IMR-90 (cell line): ENCODE results near the gene C21orf91. TPM values are rescaled to one million over a fixed set of nuclear protein-coding genes. Genes with fewer than 3 reads are reported as not detected.

Source experiments
- ATAC-seq: fragments of 200-7000 bp; cut with Tn5 transposase; 2 replicates; pipeline ENCODE4 v1.9.1; 2020; ENCODE audit warnings: low read depth, mild to moderate bottlenecking, moderate library complexity
- BruUV-seq: library from RNA; stranded (reverse); fragments of 400-500 nt; replicated peaks from 2 replicates; lab custom pipeline; 2021; lab: Mats Ljungman, UMichigan
- CTCF ChIA-PET: fragments of 300-600 bp; formaldehyde crosslinking; extraction: SDS; loops from one replicate; lab custom pipeline; 2021; ENCODE audit warnings: antibody characterized with exemption; lab: Yijun Ruan, JAX
- POLR2A ChIA-PET: fragments of 300-600 bp; sonication (Branson Sonifier 250); formaldehyde crosslinking; loops from one replicate; lab custom pipeline; 2022; ENCODE audit warnings: antibody characterized with exemption; ENCODE audit not compliant: unreplicated experiment; lab: Charles Lee
- DNase-seq: peaks from one replicate; pipeline ENCODE4 v3.0.0; 2013
- H2AFZ ChIP-seq: replicated peaks from 2 replicates; pipeline ENCODE3; 2013; ENCODE audit warnings: low read length, mild to moderate bottlenecking; ENCODE audit not compliant: poor library complexity
- H2AK5ac ChIP-seq: 2 replicates; pipeline ENCODE4 v1.6.1; 2013; ENCODE audit warnings: low read depth, low read length, inconsistent platforms
- H2AK9ac ChIP-seq: replicated peaks from 2 replicates; pipeline ENCODE3; 2013; ENCODE audit warnings: mild to moderate bottlenecking, low read depth, low read length, moderate library complexity; ENCODE audit not compliant: poor library complexity
- H2BK120ac ChIP-seq: 2 replicates; pipeline ENCODE4 v1.6.1; 2013; ENCODE audit warnings: low read depth, low read length, inconsistent platforms
- H2BK15ac ChIP-seq: 3 replicates; pipeline ENCODE4 v1.6.1; 2013; ENCODE audit warnings: low read depth, low read length, inconsistent platforms
- H2BK20ac ChIP-seq: 2 replicates; pipeline ENCODE4 v1.6.1; 2013; ENCODE audit warnings: low read depth, mild to moderate bottlenecking, inconsistent platforms, low read length, moderate library complexity
- H2BK5ac ChIP-seq: 2 replicates; pipeline ENCODE4 v1.6.1; 2013; ENCODE audit warnings: mild to moderate bottlenecking, low read depth, low read length, inconsistent platforms; ENCODE audit not compliant: poor library complexity, severe bottlenecking
- H3K14ac ChIP-seq: replicated peaks from 2 replicates; pipeline ENCODE4 v1.6.1; 2013; ENCODE audit warnings: low read depth, low read length, inconsistent platforms
- H3K18ac ChIP-seq: 2 replicates; pipeline ENCODE4 v1.6.1; 2013; ENCODE audit warnings: low read depth, low read length, control low read depth
- H3K23ac ChIP-seq: 2 replicates; pipeline ENCODE4 v1.6.1; 2013; ENCODE audit warnings: low read depth, low read length, inconsistent platforms
- H3K27ac ChIP-seq: 2 replicates; pipeline ENCODE4 v1.5.1; 2013; ENCODE audit warnings: mild to moderate bottlenecking, control low read depth, low read length; ENCODE audit not compliant: insufficient read depth
- H3K27me3 ChIP-seq: 2 replicates; pipeline ENCODE4 v1.6.1; 2013; ENCODE audit warnings: low read length; ENCODE audit not compliant: control insufficient read depth, insufficient read depth
- H3K36me3 ChIP-seq: 2 replicates; pipeline ENCODE4 v1.6.1; 2013; ENCODE audit warnings: low read length, mixed read lengths; ENCODE audit not compliant: control insufficient read depth, insufficient read depth
- H3K4ac ChIP-seq: 2 replicates; pipeline ENCODE4 v1.6.1; 2013; ENCODE audit warnings: low read depth, low read length, inconsistent platforms
- H3K4me1 ChIP-seq: 2 replicates; pipeline ENCODE4 v1.6.1; 2013; ENCODE audit warnings: low read length, mixed read lengths; ENCODE audit not compliant: control insufficient read depth, insufficient read depth
- H3K4me2 ChIP-seq: 2 replicates; pipeline ENCODE4 v1.6.1; 2013; ENCODE audit warnings: low read depth, mild to moderate bottlenecking, control low read depth, low read length, moderate library complexity
- H3K4me3 ChIP-seq: 2 replicates; pipeline ENCODE4 v1.5.1; 2013; ENCODE audit warnings: low read depth, mild to moderate bottlenecking, control low read depth, low read length, moderate library complexity; ENCODE audit not compliant: insufficient read depth
- H3K56ac ChIP-seq: 2 replicates; pipeline ENCODE4 v1.6.1; 2013; ENCODE audit warnings: low read length, inconsistent platforms; ENCODE audit not compliant: insufficient read depth; ENCODE audit errors: extremely low read depth
- H3K79me1 ChIP-seq, 2 experiments: 2 replicates each; pipeline ENCODE4 v1.6.1; 2013; ENCODE audit warnings: low read length in 2 of 2, inconsistent platforms in 1 of 2, low read depth in 1 of 2
- H3K9ac ChIP-seq: 2 replicates; pipeline ENCODE4 v1.6.1; 2013; ENCODE audit warnings: low read depth, low read length, control low read depth
- H3K9me1 ChIP-seq: 2 replicates; pipeline ENCODE4 v1.6.1; 2013; ENCODE audit warnings: low read length, inconsistent platforms; ENCODE audit not compliant: insufficient read depth
- H3K9me3 ChIP-seq: 2 replicates; pipeline ENCODE4 v1.6.1; 2013; ENCODE audit warnings: low read length; ENCODE audit not compliant: control insufficient read depth, insufficient read depth
- H4K20me1 ChIP-seq: 2 replicates; pipeline ENCODE4 v1.6.1; 2013; ENCODE audit warnings: low read length, inconsistent platforms; ENCODE audit not compliant: insufficient read depth
- H4K5ac ChIP-seq: 2 replicates; pipeline ENCODE4 v1.6.1; 2013; ENCODE audit warnings: mild to moderate bottlenecking, low read depth, low read length, control low read depth
- H4K8ac ChIP-seq, 2 experiments: 2 replicates each; pipeline ENCODE4 v1.6.1; 2013; ENCODE audit warnings: low read depth in 2 of 2, low read length in 2 of 2, control low read depth in 1 of 2, inconsistent platforms in 1 of 2
- H4K91ac ChIP-seq: 2 replicates; pipeline ENCODE4 v1.6.1; 2013; ENCODE audit warnings: low read depth, low read length, inconsistent platforms; ENCODE audit not compliant: insufficient read depth
- BHLHE40 ChIP-seq: fragments of 150-350 bp; IDR thresholded peaks from 2 replicates; pipeline ENCODE4 v1.6.1; 2016; ENCODE audit warnings: mild to moderate bottlenecking, low read depth, low read length
- CHD1 ChIP-seq: IDR thresholded peaks from 2 replicates; pipeline ENCODE4 v1.6.1; 2012; ENCODE audit warnings: low read depth, low read length, improper control_type of control experiment
- ELK1 ChIP-seq: fragments of 150-350 bp; IDR thresholded peaks from 2 replicates; pipeline ENCODE4 v1.6.1; 2016; ENCODE audit warnings: low read depth, mild to moderate bottlenecking, low read length, moderate library complexity, borderline replicate concordance
- MAFK ChIP-seq: IDR thresholded peaks from 2 replicates; pipeline ENCODE4 v1.6.1; 2012; ENCODE audit warnings: low read depth, low read length, improper control_type of control experiment
- MAZ ChIP-seq: IDR thresholded peaks from 2 replicates; pipeline ENCODE4 v1.6.1; 2012; ENCODE audit warnings: low read depth, mild to moderate bottlenecking, low read length, improper control_type of control experiment, moderate library complexity, borderline replicate concordance
- MXI1 ChIP-seq: IDR thresholded peaks from 2 replicates; pipeline ENCODE4 v1.6.1; 2012; ENCODE audit warnings: low read depth, mild to moderate bottlenecking, low read length, moderate library complexity, borderline replicate concordance
- RAD21 ChIP-seq: IDR thresholded peaks from 2 replicates; pipeline ENCODE4 v1.6.1; 2012; ENCODE audit warnings: low read length, improper control_type of control experiment
- RCOR1 ChIP-seq: IDR thresholded peaks from 2 replicates; pipeline ENCODE4 v1.6.1; 2012; ENCODE audit warnings: mild to moderate bottlenecking, low read length, improper control_type of control experiment; ENCODE audit not compliant: insufficient replicate concordance
- RFX5 ChIP-seq: IDR thresholded peaks from 2 replicates; pipeline ENCODE4 v1.8.0; 2012; ENCODE audit warnings: low read depth, mild to moderate bottlenecking, low read length, moderate library complexity
- SMC3 ChIP-seq: fragments of 150-350 bp; IDR thresholded peaks from 2 replicates; pipeline ENCODE4 v1.6.1; 2016; ENCODE audit warnings: low read depth, mild to moderate bottlenecking, antibody characterized with exemption, low read length, moderate library complexity
- USF2 ChIP-seq: fragments of 150-350 bp; IDR thresholded peaks from 2 replicates; pipeline ENCODE4 v1.6.1; 2017; ENCODE audit warnings: mild to moderate bottlenecking, antibody characterized with exemption, low read length, low read depth
- WGBS, 2 experiments: methylation state at CpG; one replicate each; pipeline versions ENCODE4 v1.1.5 to v1.1.7; 2013; ENCODE audit warnings: missing lambda C conversion rate in 2 of 2; ENCODE audit not compliant: insufficient read length in 1 of 2; ENCODE audit errors: extremely low coverage in 2 of 2; 5-methylcytosine and 5-hydroxymethylcytosine counted together
- dilution Hi-C: fragments of 300-500 bp; cut with HindIII; formaldehyde crosslinking; loops from one replicate; pipeline ENCODE4 v1.14.3; 2018; ENCODE audit warnings: low sequenced_read_pairs; ENCODE audit not compliant: unreplicated experiment
- in situ Hi-C: fragments of 300-500 bp; cut with MboI; formaldehyde crosslinking; loops from 3 replicates; pipeline ENCODE4 v1.14.3; 2019; ENCODE audit warnings: low sequenced_read_pairs, inconsistent platforms, mixed read lengths
- intact Hi-C: fragments of 100-400 bp; cut with micrococcal nuclease; formaldehyde crosslinking; loops from 2 replicates; pipeline ENCODE4 v1.10.0; 2022
- polyA plus RNA-seq, 3 experiments: library from polyadenylated mRNA; depleted of rRNA; stranded (reverse); fragments of >200 nt; gene quantifications; 2 replicates each; pipeline ENCODE4 v1.2.3, GENCODE V29; 2012; ENCODE audit warnings: low replicate concordance in 1 of 3
- total RNA-seq: library from RNA; depleted of rRNA; stranded (reverse); fragments of >200 nt; gene quantifications from 2 replicates; pipeline ENCODE4 v1.2.3, GENCODE V29; 2012
- TF ChIP-seq, protein P1 (sequence below): conservative IDR thresholded peaks from 2 replicates; pipeline ENCODE4 v1.5.1; 2012; ENCODE audit warnings: mild to moderate bottlenecking, low read depth, low read length, improper control_type of control experiment

Gene C21orf91
- total and polyA plus RNA-seq, 2 of the 4 experiments (the other 2 are of a cell fraction), result 3.7 to 9.3 TPM

DNA sequence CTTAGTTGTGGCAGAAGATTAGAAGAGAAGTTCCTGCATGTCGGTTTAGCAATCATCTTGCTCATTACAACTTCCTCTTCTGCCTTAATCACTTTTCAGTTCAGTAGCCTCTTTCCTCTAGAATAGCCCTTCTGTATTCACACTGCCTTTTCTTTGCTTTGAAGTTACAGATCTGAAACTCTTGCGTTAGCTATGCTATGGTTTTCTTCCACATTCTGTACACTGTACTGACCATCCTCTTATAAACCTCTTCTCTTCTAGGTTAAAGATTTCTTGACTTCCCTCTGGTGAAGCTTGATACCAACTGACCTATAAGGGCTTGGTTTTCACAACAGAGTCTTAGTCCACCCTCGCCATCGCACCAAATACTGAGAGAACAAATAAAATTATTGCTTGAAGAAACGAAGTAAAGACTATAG lies 35.0 kb downstream of the C21orf91 start:
- Histone ChIP-seq H3K4me3 (no peak overlapping the region), H4K8ac (no peak overlapping the region), H4K20me1 (no peaks in the 10 kb centered on the region), H3K9ac (no peak overlapping the region), H4K91ac (no peak overlapping the region), H3K36me3 (peaks cover 13% of the 10 kb centered on the region), H3K9me3 (peaks cover 2% of the 10 kb centered on the region; the same call in 1 of the 2 replicates), H3K23ac (no peak overlapping the region), H3K56ac (no peak overlapping the region), H2BK20ac (no peak overlapping the region), H3K9me1 (no peaks in the 10 kb centered on the region), H2BK5ac (no peak overlapping the region), H3K79me1 (no peaks in the 10 kb centered on the region), H3K4me2 (no peak overlapping the region), H3K18ac (no peak overlapping the region), H4K5ac (no peak overlapping the region), H3K27me3 (no peaks in the 10 kb centered on the region), H2AK5ac (no peak overlapping the region), H2AFZ (no peak overlapping the region), H3K27ac (no peak overlapping the region), H3K14ac (no peak overlapping the region), H3K4ac (no peak overlapping the region), H2BK15ac (no peak overlapping the region), H3K4me1 (no peaks in the 10 kb centered on the region), H2BK120ac (no peak overlapping the region), H2AK9ac (no peak overlapping the region)
- no TSS peak for BruUV-seq
- dilution Hi-C loops (no loop called here), intact Hi-C loops (no loop called here), in situ Hi-C loops (no loop called here)
- POLR2A ChIA-PET, result no interaction called here
- DNase-seq (no peak), ATAC-seq (no peak)
- TF ChIP-seq USF2 (no peak), BHLHE40 (no peak), CHD1 (no peak), RCOR1 (no peak), MAFK (no peak), RAD21 (no peak), ELK1 (no peak), MXI1 (no peak), MAZ (no peak), SMC3 (no peak), RFX5 (no peak)
- TF ChIP-seq, protein P1, sequence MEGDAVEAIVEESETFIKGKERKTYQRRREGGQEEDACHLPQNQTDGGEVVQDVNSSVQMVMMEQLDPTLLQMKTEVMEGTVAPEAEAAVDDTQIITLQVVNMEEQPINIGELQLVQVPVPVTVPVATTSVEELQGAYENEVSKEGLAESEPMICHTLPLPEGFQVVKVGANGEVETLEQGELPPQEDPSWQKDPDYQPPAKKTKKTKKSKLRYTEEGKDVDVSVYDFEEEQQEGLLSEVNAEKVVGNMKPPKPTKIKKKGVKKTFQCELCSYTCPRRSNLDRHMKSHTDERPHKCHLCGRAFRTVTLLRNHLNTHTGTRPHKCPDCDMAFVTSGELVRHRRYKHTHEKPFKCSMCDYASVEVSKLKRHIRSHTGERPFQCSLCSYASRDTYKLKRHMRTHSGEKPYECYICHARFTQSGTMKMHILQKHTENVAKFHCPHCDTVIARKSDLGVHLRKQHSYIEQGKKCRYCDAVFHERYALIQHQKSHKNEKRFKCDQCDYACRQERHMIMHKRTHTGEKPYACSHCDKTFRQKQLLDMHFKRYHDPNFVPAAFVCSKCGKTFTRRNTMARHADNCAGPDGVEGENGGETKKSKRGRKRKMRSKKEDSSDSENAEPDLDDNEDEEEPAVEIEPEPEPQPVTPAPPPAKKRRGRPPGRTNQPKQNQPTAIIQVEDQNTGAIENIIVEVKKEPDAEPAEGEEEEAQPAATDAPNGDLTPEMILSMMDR, result no peak
- CTCF ChIA-PET, result no interaction called here
- WGBS, 2 experiments, result 100% methylated on average over 1 of the region's 5 CpGs; no CpG with 5 or more reads in 1 of the 2 experiments
